H54 (cell line): ENCODE data around the gene MEGF11.
A peak's percentile ranks its signal among the peaks of the same experiment; 100 is the strongest.

Experiments used
- DNase-seq: peaks from one replicate; pipeline ENCODE4 v3.0.0; 2011; ENCODE audit warnings: low spot score, mixed read lengths; ENCODE audit not compliant: insufficient read length
- FAIRE-seq: peaks from 3 replicates; lab custom pipeline; 2011; peaks lifted over from hg19 to GRCh38; lab: Jason Lieb, UNC
- POLR2A ChIP-seq: IDR thresholded peaks from 2 replicates; pipeline ENCODE4 v1.6.1; 2011; ENCODE audit warnings: low read depth, mild to moderate bottlenecking, low read length

The MEGF11 gene

DNA sequence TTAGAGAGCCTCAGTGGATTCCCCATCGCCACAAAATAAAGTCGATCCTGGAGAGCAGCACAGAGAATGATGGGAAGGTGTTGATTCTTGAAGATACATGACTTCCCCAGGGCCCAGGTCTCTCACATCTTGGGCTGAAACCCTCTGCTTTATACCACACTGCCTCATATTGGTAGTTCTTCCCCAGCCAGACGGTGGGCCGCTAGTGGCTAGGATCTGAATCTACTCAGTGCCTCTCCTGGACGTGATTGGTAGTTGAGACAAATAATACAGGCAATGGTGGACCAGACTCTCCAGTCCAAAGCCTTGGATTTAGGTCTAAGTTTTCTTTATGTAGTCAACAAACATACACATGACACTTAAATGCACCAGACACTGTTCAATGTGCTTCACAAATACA, 334.6 kb downstream of the MEGF11 start:
- no peak for TF ChIP-seq POLR2A
- DNase-seq: no peak
- no peak for FAIRE-seq

DNA sequence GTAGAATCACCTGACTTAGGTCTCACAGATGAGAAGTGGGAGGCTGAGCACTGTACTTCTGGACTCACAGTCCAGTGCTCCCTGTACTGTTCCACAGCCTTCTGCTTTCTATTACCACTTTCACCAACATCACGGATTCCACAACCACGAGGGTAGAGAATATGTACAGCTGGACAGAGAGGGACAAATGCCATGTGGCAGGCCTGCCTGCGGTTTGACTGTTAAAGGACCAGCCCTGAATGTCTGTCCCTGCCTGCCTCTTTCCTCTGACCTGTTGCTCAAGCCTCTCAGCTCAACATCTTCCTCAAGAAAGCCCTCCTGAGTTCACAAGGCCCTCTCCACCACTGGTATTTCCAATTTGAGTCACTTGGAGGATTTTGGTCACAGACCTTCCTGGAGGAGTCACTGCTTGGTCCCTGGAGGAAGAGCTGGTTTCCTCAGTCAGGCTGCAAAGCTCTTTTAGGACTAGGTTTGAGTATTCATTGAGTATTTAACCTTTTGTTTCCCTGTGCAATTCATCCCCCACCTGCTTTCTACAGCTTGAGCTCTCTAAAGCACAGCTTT, 335.1 kb downstream of the MEGF11 start:
- TF ChIP-seq POLR2A: no peak
- FAIRE-seq (no peak), DNase-seq (no peak)

DNA sequence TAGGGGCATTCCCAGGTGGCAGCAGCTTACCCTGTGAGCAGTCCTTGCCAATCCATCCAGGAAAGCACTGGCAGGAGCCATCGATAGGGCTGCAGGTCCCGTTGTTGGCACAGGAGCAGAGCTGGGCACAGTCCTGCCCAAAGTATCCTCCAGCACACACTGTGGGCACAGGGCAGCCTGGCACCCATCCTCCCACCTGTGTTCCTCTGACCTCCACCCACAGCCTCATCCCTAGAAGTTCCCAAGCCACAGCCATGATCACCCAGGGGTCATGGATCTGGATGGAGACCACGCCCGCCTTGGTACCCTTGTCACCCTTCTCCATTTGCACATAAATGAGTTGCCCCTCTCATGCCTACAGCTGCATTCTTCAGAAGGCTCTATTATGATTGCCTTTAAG, 335.6 kb downstream of the MEGF11 start:
- TF ChIP-seq POLR2A: no peak
- FAIRE-seq: no peak
- no peak for DNase-seq

DNA sequence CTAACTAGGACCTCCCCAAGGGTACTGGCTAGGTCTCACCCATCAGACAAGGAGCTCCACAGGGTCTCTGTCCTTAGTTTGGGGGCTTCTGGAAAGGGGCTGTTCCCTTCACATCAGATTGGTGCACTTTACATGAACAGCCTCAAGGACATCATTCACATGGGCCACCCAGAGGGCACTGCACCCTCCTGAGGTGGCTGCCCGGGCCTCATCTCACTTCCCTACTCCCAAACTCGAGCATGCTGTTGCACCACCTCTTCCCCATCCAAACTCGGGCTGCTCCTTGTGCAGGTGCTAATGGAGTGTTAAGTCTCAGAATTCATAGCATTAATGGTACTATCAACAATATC, 336.2 kb downstream of the MEGF11 start:
- no peak for TF ChIP-seq POLR2A
- no peak for DNase-seq
- FAIRE-seq: no peak

DNA sequence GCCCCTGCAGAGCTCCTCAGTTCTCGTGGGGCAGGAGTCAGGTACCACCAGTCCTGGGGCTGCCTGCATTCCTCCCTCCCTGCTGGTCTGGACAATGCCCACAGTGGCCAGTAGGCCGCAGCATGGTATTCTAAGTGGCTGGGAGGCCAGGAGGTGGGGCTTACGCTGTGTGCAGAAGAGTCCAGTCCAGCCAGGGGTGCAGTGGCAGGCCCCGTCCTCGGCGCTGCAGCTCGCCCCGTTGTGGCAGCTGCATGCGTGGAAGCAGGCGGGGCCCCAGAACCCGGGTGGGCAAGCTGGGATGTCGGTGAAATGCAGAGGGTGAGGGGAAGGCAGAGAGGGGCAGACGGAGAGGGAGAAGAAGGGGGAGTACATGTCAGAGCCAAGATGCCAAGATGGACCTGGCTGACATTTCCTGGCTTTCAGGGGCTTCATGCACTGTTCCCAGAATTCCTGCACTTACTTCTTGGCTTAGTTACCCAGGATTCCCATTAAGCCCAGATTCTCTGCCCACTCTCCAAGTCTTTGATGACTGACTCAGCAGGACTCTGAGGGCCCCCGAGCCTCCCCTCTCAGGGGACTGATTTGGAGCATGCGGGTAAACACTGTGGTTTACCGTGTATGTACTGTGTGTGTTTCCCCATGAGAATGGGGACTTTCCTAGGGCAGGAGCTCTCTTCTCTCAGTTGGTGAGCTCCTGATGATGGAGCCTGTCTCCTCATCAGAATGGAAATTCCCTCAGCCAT, 336.7 kb downstream of the MEGF11 start:
- FAIRE-seq (no peak), DNase-seq (peak; percentile 35)

DNA sequence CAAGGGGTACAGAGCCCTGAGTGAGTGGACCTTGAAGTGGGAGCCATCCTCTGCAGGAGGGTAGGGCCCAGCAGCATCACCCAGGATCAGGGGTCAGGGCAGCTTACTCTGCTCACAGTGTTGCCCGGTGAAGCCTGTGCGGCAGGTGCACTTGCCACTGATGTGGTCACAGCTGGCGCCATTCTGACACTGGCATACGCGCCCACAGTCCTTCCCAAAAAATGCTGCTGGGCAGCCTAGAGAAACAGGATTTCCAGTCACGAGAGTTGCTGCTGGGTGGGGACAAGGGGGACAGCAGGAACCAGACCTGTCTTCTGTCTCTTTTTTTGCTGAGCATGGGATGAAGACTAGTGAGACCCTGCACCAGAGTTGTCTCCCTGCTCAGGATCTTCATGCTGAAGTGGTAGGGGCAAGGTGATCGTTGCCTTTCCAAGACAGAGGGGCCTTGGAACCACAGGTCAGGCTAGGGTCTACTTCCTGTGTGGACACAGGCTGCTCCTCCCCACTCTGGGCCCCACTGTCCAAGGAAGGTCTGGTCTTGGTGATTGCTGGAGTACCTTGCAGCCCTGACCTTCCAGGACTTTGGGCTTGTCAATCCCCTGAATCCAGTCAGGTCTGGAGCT, 337.4 kb downstream of the MEGF11 start:
- DNase-seq (no peak), FAIRE-seq (no peak)
- 0 out of 2 replicates have a peak, but pooled peaks have one; percentile 8 for TF ChIP-seq POLR2A

More for the DNA sequence above, 336.7 kb downstream of the MEGF11 start:
- TF ChIP-seq POLR2A: no peak

DNA sequence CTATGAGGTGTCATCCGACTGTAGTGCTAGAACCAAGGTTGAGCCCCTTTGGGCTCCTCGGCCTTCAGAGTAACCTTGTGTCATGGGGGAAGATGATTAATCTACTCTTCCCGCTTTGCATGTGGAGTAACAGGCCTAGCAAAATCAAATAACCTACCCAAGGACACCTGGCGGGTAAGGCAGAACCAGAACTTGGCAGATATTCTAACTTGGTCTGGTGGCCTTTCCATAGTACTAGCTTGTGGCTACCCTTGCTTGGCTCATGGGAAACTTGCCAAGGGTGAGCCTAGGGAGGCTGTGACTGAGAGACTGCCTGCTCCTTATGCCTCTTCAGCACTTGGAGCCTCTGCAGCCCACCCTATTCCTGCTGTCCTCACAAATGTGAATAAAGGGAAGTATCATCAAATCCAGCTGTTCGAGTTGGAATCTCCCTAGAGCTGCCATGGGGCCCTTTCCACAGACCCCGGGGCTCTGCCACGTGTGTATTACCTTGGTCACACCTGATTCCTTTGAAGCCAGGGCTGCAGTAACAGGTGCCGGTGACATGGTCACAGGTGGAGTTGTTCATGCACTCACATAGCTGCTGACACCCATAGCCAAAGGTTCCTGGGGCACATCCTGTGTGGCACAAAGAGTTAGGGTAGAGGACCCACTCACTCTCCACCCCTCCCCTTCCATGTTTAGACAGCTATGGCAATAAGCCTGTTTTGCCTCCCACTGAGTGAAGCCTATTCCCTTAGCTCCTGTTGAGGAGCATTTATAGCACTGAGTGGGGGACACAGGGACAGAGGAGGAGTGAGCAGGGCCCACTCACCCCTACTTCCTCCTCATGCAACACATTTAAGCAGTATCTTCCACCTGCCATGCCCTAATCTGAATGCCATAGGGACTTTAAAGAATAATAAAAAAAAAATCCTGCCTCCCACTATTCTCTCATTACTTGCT, 338.3 kb downstream of the MEGF11 start:
- no peak for FAIRE-seq
- no peak for DNase-seq
- no peak for TF ChIP-seq POLR2A

DNA sequence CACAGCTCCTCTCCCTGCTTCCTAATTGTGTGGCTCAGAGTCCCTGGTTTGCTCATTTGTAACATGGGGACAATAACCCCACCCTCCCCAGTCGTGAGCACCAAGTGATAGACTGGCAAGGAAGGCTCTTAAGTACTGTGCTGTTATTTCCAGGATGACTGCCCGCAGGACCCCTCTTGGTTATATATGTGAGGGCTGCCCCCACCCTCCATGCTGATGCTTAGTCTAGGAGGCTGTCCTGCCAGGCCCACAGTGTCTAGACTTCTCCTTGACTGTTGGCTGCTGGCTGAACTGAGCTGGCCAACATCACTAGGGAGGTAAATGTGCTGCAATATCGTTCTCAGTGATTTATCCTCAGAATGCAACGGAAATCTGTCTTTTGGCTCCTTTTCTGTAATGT, 339.2 kb downstream of the MEGF11 start:
- no peak for DNase-seq
- no peak for TF ChIP-seq POLR2A
- no peak for FAIRE-seq

DNA sequence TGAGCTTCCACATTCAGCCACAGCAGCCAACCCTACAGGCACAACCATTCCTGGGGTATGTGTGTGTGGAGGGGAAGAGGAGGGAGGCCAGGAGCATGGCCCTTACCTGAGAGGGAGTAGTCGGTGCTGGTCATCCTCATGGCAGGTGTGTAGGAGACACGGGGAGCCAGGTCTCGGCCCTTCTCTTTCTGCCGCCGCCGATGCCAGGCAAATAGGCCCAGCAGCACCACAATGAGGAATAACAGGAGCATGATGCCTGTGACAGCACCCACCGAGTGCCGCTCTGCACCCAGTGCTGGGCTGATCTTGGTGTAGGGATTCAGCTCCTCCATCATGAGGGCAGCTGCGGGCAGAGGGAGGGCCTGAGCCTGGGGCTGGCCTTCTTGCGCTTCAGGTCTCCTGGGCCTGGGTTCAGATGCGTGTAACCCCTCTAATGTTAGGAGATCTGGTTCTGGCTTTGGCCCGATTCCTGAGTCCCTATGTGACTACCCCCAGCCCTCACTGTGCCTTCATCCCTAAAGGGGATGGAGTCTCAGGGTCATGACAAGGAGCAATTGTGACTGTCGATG, 339.8 kb downstream of the MEGF11 start:
- FAIRE-seq (no peak), DNase-seq (no peak)
- no peak for TF ChIP-seq POLR2A

DNA sequence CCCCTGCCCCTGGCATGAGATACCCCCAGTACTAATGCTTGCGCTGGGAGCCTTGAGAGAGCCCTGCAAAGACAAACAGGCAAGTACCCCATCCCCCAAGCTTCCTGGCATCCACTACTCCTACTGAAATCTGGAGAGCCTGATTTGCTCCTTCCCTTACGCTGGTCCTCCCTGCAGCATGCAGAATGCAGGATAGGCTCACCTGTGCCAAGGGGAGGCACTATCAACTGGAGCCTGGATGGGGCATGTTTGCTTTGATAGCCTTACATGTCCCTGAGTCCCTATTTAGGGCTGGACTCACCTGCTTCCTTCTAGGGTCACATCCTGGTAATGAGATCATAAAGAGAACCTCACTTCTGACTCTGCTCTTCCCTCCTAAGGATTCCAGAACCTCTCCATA, 341.3 kb downstream of the MEGF11 start:
- no peak for TF ChIP-seq POLR2A
- no peak for FAIRE-seq
- DNase-seq: no peak

DNA sequence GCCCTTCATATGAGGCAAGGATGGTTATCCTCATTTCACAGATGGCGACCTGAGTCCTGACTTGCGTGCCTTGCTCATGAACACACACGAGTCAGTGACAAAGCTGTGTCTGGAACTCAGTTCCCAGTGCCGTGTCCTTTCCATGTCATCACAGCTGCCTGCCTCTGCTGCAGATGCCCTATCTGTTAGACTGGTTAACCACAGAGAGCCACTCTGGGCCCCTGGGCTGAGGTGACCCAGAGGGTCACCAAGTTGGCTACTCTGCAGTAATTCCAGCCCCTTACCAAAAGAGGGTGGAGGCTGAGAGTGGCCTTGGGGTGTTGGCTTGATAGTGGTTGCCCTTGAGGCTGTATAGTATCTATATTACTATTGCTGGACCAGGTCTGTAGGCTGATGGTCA, 343.2 kb downstream of the MEGF11 start:
- FAIRE-seq (no peak), DNase-seq (no peak)
- TF ChIP-seq POLR2A: no peak

DNA sequence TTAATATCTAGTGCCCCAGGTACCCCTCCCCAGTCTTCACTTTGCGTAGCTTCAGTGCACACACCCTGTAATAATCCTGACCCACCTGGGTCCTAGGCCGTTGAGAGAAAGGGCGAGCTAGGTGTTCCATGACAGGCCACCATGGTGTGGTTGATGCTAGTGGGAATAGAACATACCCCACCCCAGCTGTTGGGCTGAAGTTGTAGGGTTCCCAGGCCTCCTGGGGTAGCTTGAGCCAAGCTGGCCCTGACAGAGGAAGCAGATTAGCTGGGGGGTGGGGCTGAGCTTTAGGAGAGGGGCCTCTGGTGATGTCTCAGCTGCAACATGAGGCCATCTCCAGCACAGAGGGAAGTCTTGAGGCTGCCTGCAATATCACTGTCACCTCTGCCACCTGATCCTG, 343.7 kb downstream of the MEGF11 start:
- DNase-seq (no peak), FAIRE-seq (no peak)
- TF ChIP-seq POLR2A: no peak

DNA sequence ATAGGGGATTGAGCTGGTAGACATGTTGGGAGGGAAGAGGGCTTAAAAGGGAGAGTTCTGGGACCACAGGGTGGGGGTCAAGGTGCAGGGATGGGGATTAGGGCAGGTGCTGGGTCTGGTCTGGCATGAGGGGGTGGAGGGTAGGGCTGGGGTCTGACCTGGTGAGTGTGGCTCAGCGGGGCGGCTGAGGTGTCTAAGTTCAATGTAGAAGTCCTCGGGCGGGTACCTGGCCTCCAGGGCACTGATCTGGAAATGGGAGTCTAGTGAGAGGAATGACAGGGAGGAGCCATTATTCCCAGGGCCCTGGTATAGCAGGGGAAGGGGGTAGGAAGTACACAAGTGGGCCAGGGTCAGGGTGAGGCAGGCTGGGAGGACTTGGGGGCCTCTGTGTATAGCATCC, 344.7 kb downstream of the MEGF11 start:
- no peak for FAIRE-seq
- TF ChIP-seq POLR2A: no peak

DNA sequence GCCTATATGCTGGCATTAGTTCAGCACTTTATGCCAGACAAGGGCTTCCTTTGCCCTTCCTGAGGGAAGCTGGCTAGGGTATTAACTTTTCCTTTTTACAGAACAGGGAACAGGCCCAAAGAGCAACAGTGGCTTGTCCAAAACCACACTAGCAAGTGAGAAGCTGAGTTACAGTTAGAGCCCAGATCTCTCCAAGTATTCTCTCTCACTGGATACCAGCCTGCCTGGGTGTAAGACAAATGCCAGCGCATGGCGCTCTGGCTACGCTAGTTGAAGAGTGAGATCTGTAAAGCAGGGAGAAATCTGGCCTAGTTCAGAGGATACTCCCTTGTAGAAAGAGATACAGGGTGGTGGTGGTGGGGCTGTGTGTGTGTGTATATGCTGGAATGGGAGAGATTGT, 345.9 kb downstream of the MEGF11 start:
- no peak for TF ChIP-seq POLR2A
- no peak for DNase-seq
- FAIRE-seq: no peak

More for the DNA sequence above, 344.7 kb downstream of the MEGF11 start:
- DNase-seq: no peak
